K562 (cell line): ENCODE results near the gene TFPI2. TPM values are rescaled to one million over a fixed set of nuclear protein-coding genes. Genes with fewer than 3 reads are reported as not detected.

Experiments used
- ATAC-seq: fragments of 200-7000 bp; cut with Tn5 transposase; 3 replicates; pipeline ENCODE4 v1.9.1; 2020; ENCODE audit warnings: moderate library complexity
- BruUV-seq: library from RNA; stranded (reverse); fragments of 400-500 nt; replicated peaks from 2 replicates; lab custom pipeline; 2021; lab: Mats Ljungman, UMichigan
- CTCF ChIA-PET: fragments of 300-600 bp; formaldehyde crosslinking; extraction: SDS; loops from one replicate; lab custom pipeline; 2021; ENCODE audit warnings: low intra/inter-chr PET ratio; lab: Yijun Ruan, JAX
- POLR2A ChIA-PET: fragments of 300-600, 350-650 bp; sonication (Branson Sonifier 250); formaldehyde crosslinking; extraction: SDS; loops from one replicate; lab custom pipeline; 2021; ENCODE audit warnings: antibody characterized with exemption, inconsistent platforms; lab: Yijun Ruan, JAX
- DNase-seq, 4 experiments: peaks; one replicate each; pipeline versions ENCODE4 v3.0.0 to v3.0.0-alpha.2; 2011 to 2018; ENCODE audit warnings: low spot score in 3 of 4, mixed read lengths in 3 of 4; ENCODE audit errors: extremely low read depth in 1 of 4
- FAIRE-seq: peaks from 2 replicates; lab custom pipeline; 2011; peaks lifted over from hg19 to GRCh38; lab: Jason Lieb, UNC
- H2AFZ ChIP-seq: 2 replicates; pipeline ENCODE4 v1.6.0; 2011; ENCODE audit warnings: low read depth, low read length, control low read depth, inconsistent platforms
- H3K27ac ChIP-seq: fragments of 200-600 bp; 3 replicates; pipeline ENCODE4 v1.8.0; 2011; ENCODE audit warnings: low read depth, mild to moderate bottlenecking, control low read depth, inconsistent platforms, low read length, moderate library complexity, mixed read lengths; ENCODE audit errors: extremely low read depth
- H3K27me3 ChIP-seq, 2 experiments: fragments of 300-600 bp in 1 of 2; 2 replicates in 1 of 2; 3 replicates in 1 of 2; pipeline versions ENCODE4 v1.6.0 to v1.8.0; 2011; ENCODE audit warnings: inconsistent platforms in 2 of 2, low read length in 2 of 2, mild to moderate bottlenecking in 1 of 2, mixed read lengths in 1 of 2, moderate library complexity in 1 of 2; ENCODE audit not compliant: control insufficient read depth in 2 of 2, insufficient read depth in 2 of 2
- H3K36me3 ChIP-seq: fragments of 300-600 bp; 3 replicates; pipeline ENCODE4 v1.8.0; 2011; ENCODE audit warnings: mild to moderate bottlenecking, low read length, inconsistent platforms; ENCODE audit not compliant: control insufficient read depth, insufficient read depth
- H3K4me1 ChIP-seq, 2 experiments: fragments of 200-600 bp in 1 of 2; replicated peaks in 1 of 2; 2 replicates in 1 of 2; 3 replicates in 1 of 2; pipeline versions ENCODE4 v1.5.1 to v1.8.0; 2011; ENCODE audit warnings: inconsistent platforms in 2 of 2, low read length in 2 of 2, mild to moderate bottlenecking in 1 of 2, mixed read lengths in 1 of 2, moderate library complexity in 1 of 2; ENCODE audit not compliant: control insufficient read depth in 2 of 2, insufficient read depth in 2 of 2
- H3K4me2 ChIP-seq: 2 replicates; pipeline ENCODE4 v1.6.1; 2011; ENCODE audit warnings: low read length, control low read depth, inconsistent platforms, mixed read lengths; ENCODE audit not compliant: insufficient read depth
- H3K4me3 ChIP-seq: fragments of 200-600 bp; sonication (generic), shearing (Covaris generic); 2 replicates; pipeline ENCODE4 v1.5.1; 2016; ENCODE audit warnings: control low read depth, inconsistent platforms
- H3K79me2 ChIP-seq: fragments of 200-600 bp; 3 replicates; pipeline ENCODE4 v1.8.0; 2011; ENCODE audit warnings: low read length, inconsistent platforms; ENCODE audit not compliant: control insufficient read depth, insufficient read depth
- H3K9ac ChIP-seq, 2 experiments: 2 replicates each; pipeline versions ENCODE4 v1.6.0 to v1.6.1; 2011; ENCODE audit warnings: low read depth in 2 of 2, low read length in 2 of 2, control low read depth in 1 of 2, inconsistent platforms in 1 of 2, mild to moderate bottlenecking in 1 of 2, mixed read lengths in 1 of 2; ENCODE audit not compliant: insufficient read depth in 1 of 2
- H3K9me1 ChIP-seq: one replicate; pipeline ENCODE4 v1.6.0; 2011; ENCODE audit warnings: inconsistent platforms, mild to moderate bottlenecking, low read length, moderate library complexity; ENCODE audit not compliant: control insufficient read depth, insufficient read depth
- H3K9me3 ChIP-seq: replicated peaks from 2 replicates; pipeline ENCODE4 v1.5.1; 2011; ENCODE audit warnings: low read depth, low read length, inconsistent platforms; ENCODE audit not compliant: control insufficient read depth, insufficient read depth
- H4K20me1 ChIP-seq: replicated peaks from 2 replicates; pipeline ENCODE4 v1.6.1; 2011; ENCODE audit warnings: low read length, inconsistent platforms, mixed read lengths; ENCODE audit not compliant: control insufficient read depth, insufficient read depth
- ZNF121 ChIP-seq: sonication (generic); formaldehyde crosslinking; conservative IDR thresholded peaks from 2 replicates; pipeline ENCODE4 v1.8.0; 2022; ENCODE audit warnings: missing genetic modification reagents
- ZNF561 ChIP-seq: fragments of 450-650 bp; formaldehyde crosslinking; conservative IDR thresholded peaks from 2 replicates; pipeline ENCODE4 v1.4.0; 2020; ENCODE audit warnings: mild to moderate bottlenecking, moderate library complexity
- ZNF764 ChIP-seq: fragments of 250-450 bp; sonication (Bioruptor Pico); IDR thresholded peaks from 2 replicates; pipeline ENCODE4 v1.4.0; 2020; ENCODE audit warnings: low read depth, mild to moderate bottlenecking, moderate library complexity
- WGBS: fragments of 100-300 bp; shearing (Covaris generic); methylation state at CpG from one replicate; pipeline ENCODE4 v1.1.6; 2016; ENCODE audit warnings: low coverage, mixed read lengths; ENCODE audit not compliant: insufficient coverage; ENCODE audit errors: missing lambda C conversion rate; 5-methylcytosine and 5-hydroxymethylcytosine counted together
- in situ Hi-C: fragments of 300-500 bp; cut with MboI; formaldehyde crosslinking; loops from 4 replicates; pipeline ENCODE4 v1.15.0; 2018; ENCODE audit warnings: inconsistent platforms, mixed read lengths
- intact Hi-C: fragments of 100-400 bp; cut with micrococcal nuclease; formaldehyde crosslinking; loops from 2 replicates; pipeline ENCODE4 v1.14.2; 2022
- polyA plus RNA-seq, 8 experiments: library from polyadenylated mRNA; depleted of rRNA in 4 of 8; stranded (reverse) in 5 of 8; unstranded in 3 of 8; fragments of >200 nt; fragmentation: Nextera tagmentation in 2 of 8; fragmentation: Illumina TruSeq in 1 of 8; extraction: Ambion mirVana in 2 of 8; extraction: Trizol in 1 of 8; gene quantifications; 2 replicates each; pipeline versions ENCODE4 v1.2.1 to v1.2.3, GENCODE V29; 2011 to 2014; ENCODE audit warnings: inconsistent platforms in 1 of 8, missing spikeins in 1 of 8
- total RNA-seq, 7 experiments: library from RNA; depleted of rRNA in 6 of 7; stranded (reverse); fragments of >200 nt in 6 of 7; fragmentation: Illumina TruSeq in 2 of 7; extraction: Trizol in 2 of 7; gene quantifications; 2 replicates each; pipeline versions ENCODE4 v1.2.1 to v1.2.3, GENCODE V29; 2011 to 2021; ENCODE audit warnings: low replicate concordance in 1 of 7
- TF ChIP-seq, protein P1 (sequence below), 2 experiments: fragments of 200-800 bp in 1 of 2; sonication (Bioruptor generic) in 1 of 2; sonication (generic) in 1 of 2; formaldehyde crosslinking in 1 of 2; IDR thresholded peaks in 1 of 2; conservative IDR thresholded peaks in 1 of 2; 2 replicates each; pipeline versions ENCODE4 v1.5.0 to v1.6.1; 2016 to 2020; ENCODE audit warnings: missing compliant biosample characterization in 1 of 2, missing genetic modification characterization in 1 of 2, missing genetic modification reagents in 1 of 2

TFPI2 gene
- total and polyA plus RNA-seq, 9 of the 15 experiments (the other 6 are each of a cell fraction or from before 2014, with no cell fraction given), result 0.07 to 0.25 (median 0.11) TPM; not detected in 4

GRCh38 chr7:93843260-93843659 lies 47.3 kb downstream of the TFPI2 start:
- Histone ChIP-seq H3K79me2 (no peaks in the 10 kb centered on the region), H3K36me3 (no peaks in the 10 kb centered on the region), H3K27me3 (peaks cover 0 to 3% of the 10 kb centered on the region in 2 experiments; a peak in 1 of 5 replicates), H3K27ac (no peak overlapping the region), H2AFZ (no peak overlapping the region), H3K4me3 (no peak overlapping the region), H3K4me1 (no peaks in the 10 kb centered on the region), H3K9ac (no peak overlapping the region), H4K20me1 (no peaks in the 10 kb centered on the region), H3K9me3 (no peaks in the 10 kb centered on the region), H3K9me1 (no peaks in the 10 kb centered on the region), H3K4me2 (no peak overlapping the region)
- 8% methylated on average over 1 of the region's 1 CpG for WGBS
- no peak for TF ChIP-seq ZNF561 (CRISPR knock-in tag)
- TF ChIP-seq, protein P1, sequence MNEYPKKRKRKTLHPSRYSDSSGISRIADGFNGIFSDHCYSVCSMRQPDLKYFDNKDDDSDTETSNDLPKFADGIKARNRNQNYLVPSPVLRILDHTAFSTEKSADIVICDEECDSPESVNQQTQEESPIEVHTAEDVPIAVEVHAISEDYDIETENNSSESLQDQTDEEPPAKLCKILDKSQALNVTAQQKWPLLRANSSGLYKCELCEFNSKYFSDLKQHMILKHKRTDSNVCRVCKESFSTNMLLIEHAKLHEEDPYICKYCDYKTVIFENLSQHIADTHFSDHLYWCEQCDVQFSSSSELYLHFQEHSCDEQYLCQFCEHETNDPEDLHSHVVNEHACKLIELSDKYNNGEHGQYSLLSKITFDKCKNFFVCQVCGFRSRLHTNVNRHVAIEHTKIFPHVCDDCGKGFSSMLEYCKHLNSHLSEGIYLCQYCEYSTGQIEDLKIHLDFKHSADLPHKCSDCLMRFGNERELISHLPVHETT (CRISPR knock-in tag; conservative IDR thresholded peaks at IDR 0.05 in 1 of 2, IDR thresholded peaks at IDR 0.05 in 1 of 2), result no peak
- TF ChIP-seq ZNF121 (CRISPR knock-in tag), result no peak
- no peak for TF ChIP-seq ZNF764 (CRISPR knock-in tag)
- in situ Hi-C loops (no loop called here), intact Hi-C loops (no loop called here)
- no peak for DNase-seq
- BruUV-seq, result no TSS peak
- ATAC-seq, result no peak
- ChIA-PET POLR2A (no interaction called here), CTCF (no interaction called here)
- no peak for FAIRE-seq
